ENCODE results near the gene PDZD4. TPM values are rescaled to one million over a fixed set of nuclear protein-coding genes. Genes with fewer than 3 reads are reported as not detected.

PDZD4 gene
- polyA plus RNA-seq, 1 donor (not counting 4 experiments of a cell fraction or from before 2014, with no cell fraction given) = 0.05 TPM

- DNase-seq (ENCODE audit: low read depth, low spot score) (no peak), FAIRE-seq (no peak)
- no peaks in the 10 kb centered on the region for H3K9me1 ChIP-seq (ENCODE audit: control insufficient read depth, extremely low read depth, insufficient read depth, low read length)
- no peaks in the 10 kb centered on the region for H3K36me3 ChIP-seq (ENCODE audit: control insufficient read depth in 2 of 2, extremely low read depth in 1 of 2, insufficient read depth in 2 of 2, low read length in 2 of 2)
- H3K4me1 ChIP-seq (ENCODE audit: control insufficient read depth, extremely low read depth, insufficient read depth, low read length) = no peaks in the 10 kb centered on the region
- peaks cover 8% of the 10 kb centered on the region for H3K27me3 ChIP-seq (ENCODE audit: control insufficient read depth, extremely low read depth, insufficient read depth, low read length)
- H3K27ac ChIP-seq (ENCODE audit: control insufficient read depth, insufficient read depth, low read length) = no peak overlapping the region
- no peaks in the 10 kb centered on the region for H3K79me2 ChIP-seq (ENCODE audit: control insufficient read depth, insufficient read depth, low read length)
- no peak overlapping the region for H3K4me3 ChIP-seq (ENCODE audit: control insufficient read depth in 2 of 3, extremely low read depth in 1 of 3, insufficient read depth in 2 of 3, low read depth in 1 of 3, low read length in 3 of 3)
- no peak overlapping the region for H3K9ac ChIP-seq (ENCODE audit: control insufficient read depth, extremely low read depth, insufficient read depth, low read length)
- H3K4me2 ChIP-seq (ENCODE audit: control insufficient read depth, extremely low read depth, insufficient read depth, low read depth, low read length) = no peak overlapping the region
- no peaks in the 10 kb centered on the region for H4K20me1 ChIP-seq (ENCODE audit: control insufficient read depth, extremely low read depth, insufficient read depth, low read length)
- no peak for TF ChIP-seq EZH2 (IDR thresholded peaks at IDR 0.05; ENCODE audit: low read length)
- TF ChIP-seq CTCF (optimal IDR thresholded peaks at IDR 0.05 in 1 of 3, IDR thresholded peaks at IDR 0.05 in 1 of 3, conservative IDR thresholded peaks at IDR 0.05 in 1 of 3; ENCODE audit: extremely low read depth in 1 of 3, insufficient read depth in 2 of 3, low read length in 3 of 3) = no peak
- H3K9me3 ChIP-seq (ENCODE audit: control insufficient read depth, low read depth, low read length) = no peaks in the 10 kb centered on the region
- H2AFZ ChIP-seq (ENCODE audit: control insufficient read depth, low read length) = no peak overlapping the region
- dilution Hi-C loops (cut with MboI; ENCODE audit: extremely low pct_ligation_motif_present, low sequenced_read_pairs) = no loop called here
Observed at GRCh38 chrX:153845195-153845594, 14.9 kb upstream of the PDZD4 start.

GRCh38 chrX:153844509-153845082 is 14.3 kb upstream of the PDZD4 start:
- no peaks in the 10 kb centered on the region for H3K9me3 ChIP-seq (ENCODE audit: control insufficient read depth, low read depth, low read length)
- H2AFZ ChIP-seq (ENCODE audit: control insufficient read depth, low read length) = no peak overlapping the region
- H3K4me3 ChIP-seq (ENCODE audit: control insufficient read depth in 2 of 3, extremely low read depth in 1 of 3, insufficient read depth in 2 of 3, low read depth in 1 of 3, low read length in 3 of 3) = no peak overlapping the region
- H3K9ac ChIP-seq (ENCODE audit: control insufficient read depth, extremely low read depth, insufficient read depth, low read length) = no peak overlapping the region
- no peaks in the 10 kb centered on the region for H4K20me1 ChIP-seq (ENCODE audit: control insufficient read depth, extremely low read depth, insufficient read depth, low read length)
- dilution Hi-C loops (cut with MboI; ENCODE audit: extremely low pct_ligation_motif_present, low sequenced_read_pairs) = no loop called here
- DNase-seq (ENCODE audit: low read depth, low spot score) (no peak), FAIRE-seq (no peak)
- peaks cover 8% of the 10 kb centered on the region for H3K27me3 ChIP-seq (ENCODE audit: control insufficient read depth, extremely low read depth, insufficient read depth, low read length)
- no peaks in the 10 kb centered on the region for H3K79me2 ChIP-seq (ENCODE audit: control insufficient read depth, insufficient read depth, low read length)
- H3K27ac ChIP-seq (ENCODE audit: control insufficient read depth, insufficient read depth, low read length) = no peak overlapping the region
- no peaks in the 10 kb centered on the region for H3K4me1 ChIP-seq (ENCODE audit: control insufficient read depth, extremely low read depth, insufficient read depth, low read length)
- H3K4me2 ChIP-seq (ENCODE audit: control insufficient read depth, extremely low read depth, insufficient read depth, low read depth, low read length) = no peak overlapping the region
- no peak for TF ChIP-seq CTCF (optimal IDR thresholded peaks at IDR 0.05 in 1 of 3, IDR thresholded peaks at IDR 0.05 in 1 of 3, conservative IDR thresholded peaks at IDR 0.05 in 1 of 3; ENCODE audit: extremely low read depth in 1 of 3, insufficient read depth in 2 of 3, low read length in 3 of 3)
- TF ChIP-seq EZH2 (IDR thresholded peaks at IDR 0.05; ENCODE audit: low read length) = no peak
- no peaks in the 10 kb centered on the region for H3K36me3 ChIP-seq (ENCODE audit: control insufficient read depth in 2 of 2, extremely low read depth in 1 of 2, insufficient read depth in 2 of 2, low read length in 2 of 2)
- H3K9me1 ChIP-seq (ENCODE audit: control insufficient read depth, extremely low read depth, insufficient read depth, low read length) = no peaks in the 10 kb centered on the region

Data from keratinocyte (primary cell).